ENCODE measurements around the gene TSSK1B. TPM values are rescaled to one million over a fixed set of nuclear protein-coding genes. Genes with fewer than 3 reads are reported as not detected.

TSSK1B gene
- total and polyA plus RNA-seq, 2 of the 8 experiments (the other 6 are each of a cell fraction or from before 2014, with no cell fraction given): 0.05 TPM; not detected in 1

- Histone ChIP-seq H3K27me3 (replicated peaks in 1 of 4; ENCODE audit: control insufficient read depth in 3 of 4, extremely low read depth in 1 of 4, insufficient read depth in 3 of 4, low read length in 3 of 4) (no peaks in the 10 kb centered on the region), H3K18ac (ENCODE audit: extremely low read depth, low read length) (no peak overlapping the region), H3K23me2 (ENCODE audit: low read depth, low read length) (no peaks in the 10 kb centered on the region; the same call in 1 of the 2 replicates), H4K8ac (ENCODE audit: extremely low read depth, insufficient read depth, low read length) (no peak overlapping the region), H4K20me1 (replicated peaks in 1 of 2; ENCODE audit: control insufficient read depth in 1 of 2, insufficient read depth in 2 of 2, low read length in 2 of 2) (no peaks in the 10 kb centered on the region), H3K79me1 (ENCODE audit: low read depth, low read length) (no peaks in the 10 kb centered on the region), H3K27ac (ENCODE audit: low read depth, low read length) (no peak overlapping the region), H2BK5ac (ENCODE audit: low read depth, low read length) (no peak overlapping the region), H2BK15ac (ENCODE audit: low read length) (no peak overlapping the region), H2BK12ac (ENCODE audit: low read depth, low read length) (no peak overlapping the region), H2BK20ac (ENCODE audit: low read length) (no peak overlapping the region), H3K4me1 (replicated peaks in 1 of 4; ENCODE audit: control insufficient read depth in 3 of 4, insufficient read depth in 4 of 4, low read length in 3 of 4) (no peaks in the 10 kb centered on the region), H2BK120ac (replicated peaks; ENCODE audit: low read depth, low read length) (no peak overlapping the region), H3K4ac (replicated peaks; ENCODE audit: insufficient read length, low read depth, low read length) (no peak overlapping the region), H3K36me3 (ENCODE audit: control insufficient read depth in 2 of 4, insufficient read depth in 4 of 4, low read length in 3 of 4) (no peaks in the 10 kb centered on the region), H3K4me3 (ENCODE audit: extremely low read depth in 1 of 4, insufficient read depth in 2 of 4, low read depth in 3 of 4, low read length in 4 of 4) (no peak overlapping the region), H4K91ac (replicated peaks; ENCODE audit: insufficient read length, low read length) (no peak overlapping the region), H3K14ac (ENCODE audit: insufficient read length) (no peak overlapping the region), H3K9ac (replicated peaks in 1 of 4; ENCODE audit: extremely low read depth in 1 of 4, low read depth in 3 of 4, low read length in 3 of 4) (no peak overlapping the region), H2AFZ (ENCODE audit: low read length) (no peak overlapping the region), H3K56ac (replicated peaks; ENCODE audit: insufficient read length, low read depth, low read length) (no peak overlapping the region), H4K5ac (ENCODE audit: insufficient read length, low read depth, low read length) (no peak overlapping the region), H3K4me2 (ENCODE audit: insufficient read depth in 1 of 2, low read depth in 2 of 2, low read length in 2 of 2) (no peak overlapping the region), H3K9me3 (ENCODE audit: insufficient read depth in 2 of 2, low read depth in 1 of 2, low read length in 1 of 2) (peaks cover 0 to 10% of the 10 kb centered on the region in 2 experiments; a peak in 1 of 4 replicates), H2AK5ac (ENCODE audit: low read depth, low read length) (no peak overlapping the region), H3K23ac (ENCODE audit: insufficient read length) (no peak overlapping the region), H3K79me2 (ENCODE audit: control insufficient read depth in 1 of 2, insufficient read depth in 2 of 2, low read length in 2 of 2) (no peaks in the 10 kb centered on the region)
- DNase-seq (ENCODE audit: low read depth in 1 of 2, low spot score in 2 of 2): no peak
- no peak for FAIRE-seq
- ChIA-PET POLR2A (ENCODE audit: partially characterized antibody) (no interaction called here), CTCF (ENCODE audit: partially characterized antibody) (no interaction called here)
- WGBS, 2 experiments (ENCODE audit: extremely low coverage in 1 of 2, insufficient coverage in 1 of 2, insufficient read length in 1 of 2, insufficient replicate concordance in 2 of 2, low coverage in 1 of 2, low lambda C conversion rate in 2 of 2, missing lambda C conversion rate in 1 of 2): 84% methylated on average over 4 of the region's 4 CpGs; no CpG with 5 or more reads in 1 of the 2 experiments
- no peak for TF ChIP-seq RBBP5 (IDR thresholded peaks at IDR 0.05; ENCODE audit: borderline replicate concordance, low read depth, low read length)
- no peak for TF ChIP-seq SP4 (IDR thresholded peaks at IDR 0.05; ENCODE audit: low read length)
- no peak for TF ChIP-seq SIX5 (IDR thresholded peaks at IDR 0.05; ENCODE audit: low read depth, low read length)
- TF ChIP-seq TCF12 (IDR thresholded peaks at IDR 0.05; ENCODE audit: low read depth, low read length): no peak
- TF ChIP-seq FOSL1 (IDR thresholded peaks at IDR 0.05; ENCODE audit: insufficient read depth, low read depth, low read length): no peak
- no peak for TF ChIP-seq KDM4A (IDR thresholded peaks at IDR 0.05; ENCODE audit: low read depth, low read length, severe bottlenecking)
- no peak for TF ChIP-seq ATF3 (IDR thresholded peaks at IDR 0.05; ENCODE audit: insufficient read depth, low read depth, low read length)
- TF ChIP-seq USF2 (IDR thresholded peaks at IDR 0.05; ENCODE audit: low read length): no peak
- TF ChIP-seq RNF2 (IDR thresholded peaks at IDR 0.05; ENCODE audit: borderline replicate concordance, low read depth, low read length, missing control alignments, poor library complexity, severe bottlenecking): no peak
- TF ChIP-seq CEBPB (IDR thresholded peaks at IDR 0.05; ENCODE audit: low read depth, low read length): no peak
- TF ChIP-seq SP2 (IDR thresholded peaks at IDR 0.05; ENCODE audit: low read length): no peak
- no peak for TF ChIP-seq CBX5 (IDR thresholded peaks at IDR 0.05; ENCODE audit: low read depth, low read length)
- TF ChIP-seq TBP (IDR thresholded peaks at IDR 0.05; ENCODE audit: low read depth, low read length): no peak
- no peak for TF ChIP-seq BCL11A (IDR thresholded peaks at IDR 0.05; ENCODE audit: low read depth in 2 of 2, low read length in 2 of 2)
These were observed 786 bp upstream of the TSSK1B start for GRCh38 chr5:113435575-113435974.
